ENCODE measurements around the gene PCDHGC4.
A peak's percentile ranks its signal among the peaks of the same experiment; 100 is the strongest.

GRCh38 chr5:141484641-141485311 is at the start of gene PCDHGC4:
- TF ChIP-seq CTCF (IDR thresholded peaks at IDR 0.05) (no peak), EZH2 (IDR thresholded peaks at IDR 0.05) (peak; percentile 22)
